GM10847 (cell line): ENCODE results near the gene HNRNPA0.
A peak's percentile ranks its signal among the peaks of the same experiment; 100 is the strongest.

Experiments
- POLR2A ChIP-seq: IDR thresholded peaks from 2 replicates; pipeline ENCODE4 v1.6.1; 2011; ENCODE audit not compliant: insufficient read length; ENCODE audit errors: extremely low read depth

Gene HNRNPA0

DNA sequence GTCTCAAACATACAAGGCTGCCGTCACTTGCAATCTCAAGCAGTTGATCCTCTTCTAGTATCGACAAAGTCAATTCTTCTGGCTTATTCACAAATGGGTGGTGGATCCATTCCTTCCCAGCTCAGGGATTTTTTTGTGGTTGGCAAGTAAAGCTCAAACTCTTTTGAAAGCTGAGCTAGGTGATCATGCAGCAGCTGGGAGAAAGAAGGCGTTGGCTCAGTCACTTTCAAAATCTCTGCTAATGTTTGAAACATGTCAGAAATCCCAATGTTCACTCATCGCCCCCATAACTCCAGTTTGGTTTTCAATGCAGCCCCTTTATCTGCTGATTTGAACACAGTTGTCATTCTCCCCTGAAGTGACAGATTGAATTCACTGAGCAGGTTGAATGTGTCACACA, 4.0 kb upstream of the HNRNPA0 start:
- TF ChIP-seq POLR2A = no peak

DNA sequence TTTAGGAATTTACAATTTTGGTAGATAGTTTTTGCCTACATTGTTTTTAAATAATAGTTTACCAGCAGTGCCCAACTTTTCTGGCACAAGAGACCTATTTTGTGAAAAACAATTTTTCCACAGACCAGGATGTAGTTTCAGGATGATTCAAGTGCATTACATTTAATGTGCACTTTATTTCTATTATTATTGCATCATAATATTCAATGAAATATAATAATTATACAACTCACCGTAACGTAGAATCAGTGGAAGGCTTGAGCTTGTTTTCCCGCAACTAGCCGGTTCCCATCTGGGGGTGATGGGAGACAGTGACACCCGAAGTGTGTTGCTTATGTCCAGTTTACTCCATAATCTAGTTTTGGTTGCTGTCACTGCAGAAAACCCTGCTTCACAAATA, 3.5 kb upstream of the HNRNPA0 start:
- TF ChIP-seq POLR2A = no peak

DNA sequence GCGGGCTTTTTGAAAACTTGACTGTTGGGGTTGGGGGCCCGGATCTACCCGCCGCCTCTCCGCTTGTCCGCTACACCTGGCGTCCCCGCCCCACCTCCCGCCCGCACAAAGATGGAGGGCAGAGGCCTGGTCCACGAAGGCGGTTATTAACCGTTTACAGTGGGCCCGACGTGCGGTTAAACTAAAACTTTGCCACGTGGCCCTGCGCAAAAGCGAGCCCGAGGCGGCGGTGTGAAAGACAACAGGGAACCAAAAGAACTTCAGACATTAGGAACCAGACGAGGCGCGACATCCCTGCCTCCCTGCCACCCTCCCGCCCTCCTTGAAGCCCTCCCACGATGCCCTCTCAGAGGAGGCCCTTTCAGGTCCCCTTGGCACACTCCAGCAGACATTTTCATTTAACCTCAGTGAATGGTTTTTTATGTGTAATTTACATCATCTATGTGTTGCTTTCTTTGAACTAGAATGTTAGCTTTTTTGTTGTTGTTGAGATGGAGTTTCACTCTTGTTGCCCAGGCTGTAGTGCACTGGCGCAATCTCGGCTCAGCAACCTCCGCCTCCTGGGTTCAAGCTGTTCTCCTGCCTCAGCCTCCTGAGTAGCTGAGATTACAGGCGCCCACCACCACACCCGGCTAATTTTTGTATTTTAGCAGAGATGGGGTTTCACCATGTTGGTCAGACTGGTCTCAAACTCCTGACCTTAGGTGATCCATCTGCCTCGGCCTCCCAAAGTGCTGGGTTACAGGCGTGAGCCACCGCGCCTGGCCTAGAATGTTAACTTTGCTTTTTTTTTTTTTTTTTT, 999 bp upstream of the HNRNPA0 start:
- TF ChIP-seq POLR2A = no peak

DNA sequence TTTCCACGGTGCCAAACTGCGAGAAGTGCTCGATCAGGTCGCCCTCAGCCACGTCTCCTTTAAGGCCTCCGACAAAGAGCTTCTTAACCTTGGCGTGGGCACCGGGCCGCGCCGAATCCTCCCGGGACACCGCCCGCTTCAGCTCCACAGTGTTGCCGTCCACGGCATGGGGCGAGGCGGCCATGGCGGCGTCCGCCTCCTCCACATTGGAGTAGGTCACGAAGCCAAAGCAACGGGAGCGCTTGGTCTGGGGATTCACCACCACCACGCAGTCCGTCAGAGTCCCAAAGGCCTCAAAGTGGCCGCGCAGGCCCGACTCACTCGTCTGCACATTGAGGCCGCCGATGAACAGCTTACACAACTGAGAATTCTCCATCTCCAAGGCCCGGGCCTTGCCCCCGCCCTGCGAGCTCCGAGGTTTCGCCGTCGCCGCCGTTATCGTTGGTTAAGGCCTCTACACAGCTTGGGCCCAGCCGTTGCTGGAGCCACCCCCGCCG, 424 bp downstream of the HNRNPA0 start:
- TF ChIP-seq POLR2A = peak; percentile 0

DNA sequence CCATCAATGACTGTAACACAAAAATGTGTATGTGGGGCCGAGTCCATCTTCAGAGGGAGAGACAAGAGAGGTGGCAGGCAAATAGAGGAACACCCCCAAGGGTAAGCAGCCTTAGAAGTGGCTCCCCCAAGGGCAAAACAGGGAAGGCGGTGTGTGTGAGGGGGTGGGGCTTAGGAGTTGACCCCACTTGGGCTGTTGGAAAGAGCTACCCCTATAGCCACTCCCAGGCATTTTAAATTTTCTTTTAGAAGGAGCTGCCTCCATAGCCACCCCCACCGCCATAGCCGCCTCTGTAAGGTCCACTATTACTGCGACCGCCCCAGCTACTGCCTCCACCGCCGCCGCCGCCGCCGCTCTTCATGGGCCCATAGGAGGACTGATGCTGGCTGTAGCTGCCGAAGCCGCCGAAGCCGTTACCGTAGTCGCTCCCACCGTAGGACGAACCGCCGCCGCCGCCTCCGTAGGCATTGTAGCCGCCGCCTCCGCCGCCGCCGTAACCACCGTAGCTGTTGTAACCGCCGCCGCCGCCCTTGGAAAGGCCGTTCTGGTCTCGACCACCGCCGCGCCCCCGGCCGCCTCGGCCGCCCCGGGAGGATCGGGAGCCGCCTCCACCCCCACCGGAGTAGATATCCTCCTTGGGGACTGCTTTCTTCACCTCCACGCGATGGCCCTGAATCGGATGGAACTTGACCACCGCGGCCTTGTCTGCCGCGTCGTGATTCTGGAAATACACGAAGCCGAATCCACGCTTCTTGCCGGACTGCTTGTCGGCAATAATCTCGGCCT, 1.1 kb downstream of the HNRNPA0 start:
- TF ChIP-seq POLR2A = peak; percentile 11

DNA sequence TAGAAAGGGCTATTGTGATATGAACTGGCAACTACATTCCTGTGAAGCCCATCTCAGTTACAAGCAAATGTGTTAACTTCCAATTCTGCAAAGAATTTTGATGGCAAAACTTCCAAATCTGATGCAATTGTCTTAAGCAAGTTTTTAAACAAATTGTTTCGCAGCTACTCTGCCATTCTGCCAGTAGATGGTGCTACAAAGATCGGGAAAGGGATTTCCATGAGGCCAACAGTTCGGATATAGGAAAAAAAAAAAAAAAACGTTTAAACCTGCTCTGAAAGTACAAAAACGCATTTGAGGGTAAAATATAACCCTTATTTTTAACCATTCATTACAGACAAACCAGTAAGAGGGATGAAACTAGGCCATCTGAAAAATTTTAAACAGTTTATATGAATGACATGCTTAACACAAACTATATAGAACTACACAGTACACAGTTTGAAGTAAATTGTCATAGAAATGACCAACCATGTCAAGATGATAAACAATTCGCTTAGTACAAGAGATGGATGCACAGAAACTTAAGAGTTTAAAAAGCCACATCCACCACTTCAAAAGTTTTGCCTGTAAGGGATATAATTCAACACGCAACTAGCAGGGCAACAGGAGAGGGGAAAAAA, 2.2 kb downstream of the HNRNPA0 start:
- TF ChIP-seq POLR2A = no peak

DNA sequence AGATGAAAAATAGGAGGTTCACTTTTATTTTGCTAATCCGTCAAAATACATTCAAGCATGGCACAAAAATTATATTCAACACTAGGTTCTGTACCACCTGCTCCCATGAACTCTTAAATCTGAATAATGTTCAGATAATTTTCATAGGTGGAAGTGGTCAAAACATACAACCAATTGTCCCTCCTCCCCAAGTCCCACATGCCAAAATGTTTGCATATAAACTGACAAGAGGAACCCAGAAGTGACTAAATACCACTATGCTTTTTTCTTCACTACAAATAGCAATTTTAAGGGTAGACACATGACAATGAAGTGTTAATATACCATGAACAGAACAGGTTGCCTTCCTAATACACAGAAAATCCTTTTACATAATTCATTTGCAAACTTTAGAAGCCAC, 3.7 kb downstream of the HNRNPA0 start:
- no peak for TF ChIP-seq POLR2A

DNA sequence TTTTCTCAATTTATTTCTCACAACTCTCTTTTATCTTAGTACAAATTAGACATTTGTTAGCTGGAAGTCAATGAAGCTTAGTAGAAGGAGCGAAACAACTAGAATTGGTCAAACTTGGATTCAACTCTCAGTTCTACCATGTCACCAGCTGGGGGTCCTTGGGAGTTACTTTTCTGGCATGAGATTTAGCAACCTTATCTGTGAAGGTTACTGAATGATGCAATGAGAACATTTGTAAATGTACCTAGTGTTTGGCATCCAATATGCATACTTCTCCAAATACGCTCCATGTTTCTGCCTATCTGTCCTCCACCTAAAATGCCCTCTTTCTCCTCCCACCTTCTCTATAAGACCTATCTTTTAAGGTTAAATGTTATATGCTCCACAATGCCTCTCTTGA, 6.3 kb downstream of the HNRNPA0 start:
- TF ChIP-seq POLR2A = no peak

DNA sequence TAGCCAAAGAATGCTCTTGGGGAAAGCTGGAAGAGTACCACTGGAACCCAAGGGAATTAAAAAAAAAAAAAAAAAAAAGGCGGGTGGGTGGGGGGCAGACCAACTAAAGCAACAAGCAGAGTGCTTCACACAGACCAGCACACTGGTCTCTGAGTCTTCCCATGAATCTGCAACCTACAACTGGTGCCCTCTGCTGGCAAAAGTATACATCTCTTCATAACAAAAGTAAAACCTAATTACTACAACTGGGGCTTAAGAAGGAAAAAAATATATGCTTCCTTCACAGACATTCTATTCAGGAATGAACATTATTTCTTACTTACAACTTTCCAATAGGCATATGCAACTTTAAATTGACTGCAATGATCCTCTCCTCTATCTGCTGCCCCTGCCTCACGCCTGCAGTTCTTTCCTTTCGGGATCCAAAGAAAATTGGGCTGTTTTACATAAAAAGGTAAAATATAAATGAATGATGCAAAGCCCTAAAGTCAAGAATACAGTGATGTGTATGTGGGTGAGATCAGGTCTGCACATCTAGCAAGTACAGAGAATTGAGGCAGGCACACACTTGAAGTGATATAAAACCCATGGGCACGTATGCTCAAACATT, 11.0 kb downstream of the HNRNPA0 start:
- TF ChIP-seq POLR2A = no peak

DNA sequence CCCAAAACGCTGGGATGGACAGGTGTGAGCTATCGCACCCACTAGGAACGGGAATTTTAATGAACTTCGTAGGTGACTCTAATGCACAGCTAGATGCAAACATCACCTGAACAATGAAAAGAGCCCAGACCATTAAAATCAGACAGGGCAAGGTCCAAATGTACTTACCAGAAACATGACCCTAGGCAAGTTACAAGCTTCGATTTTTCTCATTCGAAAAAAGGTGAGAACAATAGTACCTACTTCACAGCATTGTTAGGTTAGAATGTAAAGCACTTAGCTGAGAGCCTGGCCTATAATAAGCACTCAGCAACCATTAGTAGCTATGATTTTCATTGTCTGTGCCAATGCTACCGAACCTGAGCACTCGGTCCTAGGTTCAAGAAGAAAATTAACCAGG, 12.4 kb downstream of the HNRNPA0 start:
- TF ChIP-seq POLR2A = no peak

DNA sequence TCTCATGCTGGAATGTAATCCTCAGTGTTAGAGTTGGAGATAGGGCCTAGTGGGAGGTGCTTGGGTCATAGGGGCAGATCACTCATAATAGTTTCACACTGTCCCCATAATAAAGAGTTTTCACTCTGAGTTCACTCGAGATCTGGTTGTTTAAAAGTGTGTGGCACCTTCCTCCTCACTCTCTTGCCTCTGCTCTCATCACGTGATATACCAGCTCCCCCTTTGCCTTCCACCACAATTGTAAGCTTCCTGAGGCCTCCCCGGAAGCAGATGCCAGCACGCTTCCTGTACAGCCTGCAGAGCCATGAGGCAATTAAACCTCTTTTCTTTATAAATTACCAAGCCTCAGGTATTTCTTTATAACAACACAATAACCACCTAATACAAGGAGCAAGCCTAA, 14.4 kb downstream of the HNRNPA0 start:
- no peak for TF ChIP-seq POLR2A

DNA sequence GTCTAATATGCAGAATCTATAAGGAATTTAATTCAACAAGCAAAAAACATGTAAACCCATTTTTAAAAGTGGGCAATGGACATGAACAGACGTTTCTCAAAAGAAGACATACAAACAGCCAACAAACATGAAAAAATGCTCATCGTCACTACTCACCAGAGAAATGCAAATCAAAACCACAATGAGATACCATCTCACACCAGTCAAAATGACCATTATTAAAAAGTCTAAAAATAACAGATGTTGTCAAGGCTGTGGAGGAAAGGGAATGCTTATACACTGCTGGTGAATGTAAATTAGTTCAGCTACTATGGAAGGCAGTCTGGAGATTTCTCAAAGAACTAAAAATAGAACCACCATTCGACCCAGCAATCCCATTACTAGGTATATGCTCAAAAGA, 15.2 kb downstream of the HNRNPA0 start:
- no peak for TF ChIP-seq POLR2A

DNA sequence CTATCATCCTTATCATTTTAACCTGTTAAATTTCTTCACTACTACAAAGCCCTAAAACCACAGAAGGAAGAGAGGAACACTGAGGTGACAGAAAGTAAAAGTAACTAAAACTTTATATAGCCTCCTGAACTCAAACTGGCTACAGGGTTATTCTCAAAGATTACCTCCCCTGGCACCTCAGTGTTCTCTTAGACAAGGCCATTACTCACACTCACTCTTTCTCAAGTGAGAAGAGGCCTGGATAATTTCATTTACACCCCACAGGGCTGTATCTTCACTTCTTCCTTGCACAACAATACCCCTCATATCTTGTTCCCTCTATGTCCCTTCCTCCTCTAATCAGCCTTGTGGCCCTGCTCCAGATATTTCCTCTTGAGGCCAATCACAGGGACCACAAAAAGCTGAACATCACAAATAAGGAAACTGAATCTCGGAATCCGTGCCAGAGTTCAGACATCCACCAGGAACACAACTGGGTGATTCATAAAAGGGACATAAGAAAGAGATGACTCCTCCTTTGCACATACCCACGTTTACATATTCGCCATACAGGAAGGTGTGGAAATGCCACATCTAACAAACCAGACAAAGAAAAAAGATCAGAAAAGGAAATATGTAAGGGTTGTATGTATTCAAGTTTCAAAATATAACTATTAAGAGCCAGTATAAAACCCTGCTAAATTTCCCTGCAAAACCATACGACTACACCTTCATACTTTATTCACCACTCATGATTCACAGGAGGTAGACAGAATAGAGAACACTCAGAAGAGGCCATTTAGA, 16.6 kb downstream of the HNRNPA0 start:
- no peak for TF ChIP-seq POLR2A

DNA sequence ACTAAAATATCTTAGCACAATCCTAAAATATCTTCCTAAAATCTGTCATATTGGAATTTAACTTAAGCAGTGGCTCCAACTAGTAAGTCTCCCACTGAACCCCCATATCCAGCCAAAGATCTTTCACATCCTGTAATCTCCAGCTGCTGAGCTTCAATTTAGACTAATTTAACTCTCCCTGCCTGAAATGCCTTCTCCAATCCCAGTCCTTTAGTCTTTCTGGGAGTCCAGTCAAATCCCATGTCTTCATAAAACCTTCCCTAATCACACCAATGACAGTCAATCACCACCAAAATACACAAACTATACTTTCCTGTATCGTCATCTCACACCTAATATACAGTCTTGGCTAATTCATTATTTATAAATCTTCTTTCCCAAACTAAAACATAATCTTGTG, 17.7 kb downstream of the HNRNPA0 start:
- TF ChIP-seq POLR2A = no peak

DNA sequence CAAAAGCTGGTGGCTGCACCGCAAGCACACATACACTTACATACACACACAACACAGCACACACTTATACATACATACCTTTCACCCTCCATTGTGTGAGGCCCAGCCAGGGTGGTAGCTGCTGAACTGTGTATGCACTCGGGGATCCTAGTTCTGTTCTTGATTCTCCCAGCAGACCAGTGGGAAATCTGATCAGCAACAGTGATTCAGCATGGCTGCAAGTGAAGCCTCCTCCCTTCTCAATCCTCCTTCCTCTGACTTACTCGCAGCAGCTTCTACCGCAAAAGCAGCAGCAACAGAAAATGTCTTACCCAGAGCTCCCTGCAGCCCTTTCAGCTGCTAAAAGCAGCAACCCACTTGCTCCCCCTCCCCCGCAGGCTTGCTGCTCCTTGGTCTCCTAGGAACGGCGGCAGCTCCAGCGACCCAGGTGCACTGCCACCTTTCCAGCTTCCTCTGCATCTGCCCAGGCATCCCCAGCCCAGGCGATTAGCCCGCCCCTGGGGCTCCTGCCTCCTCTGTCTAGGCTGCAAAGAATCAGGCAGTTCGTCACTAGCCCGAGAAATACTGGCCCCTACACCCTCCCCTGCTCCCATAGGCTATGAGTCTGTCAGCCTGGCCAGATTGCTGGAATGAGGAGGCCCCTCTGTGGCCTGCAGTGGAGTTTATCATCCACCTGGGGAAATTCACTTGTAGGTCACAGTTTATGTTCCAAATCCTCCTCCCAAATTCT, 18.4 kb downstream of the HNRNPA0 start, which contains the start of gene KLHL3:
Gene KLHL3 (minus strand): TSS at position 535 of the 730 bp plus-strand sequence. CDS start 443 bp downstream, at position 92.
- TF ChIP-seq POLR2A = peak; percentile 13
